DMS153 treated with DMSO at 0.1 percent for 48 hours (cell line): ENCODE results near the gene HIVEP2.

Experiments
- DNase-seq: peaks from one replicate; lab custom pipeline; 2025; ENCODE audit not compliant: unreplicated experiment; lab: John Stamatoyannopoulos, UW

The HIVEP2 gene

GRCh38 chr6:142918339-142919042 is 26.5 kb downstream of the HIVEP2 start:
- DNase-seq, result no peak

GRCh38 chr6:142916881-142917280 is 28.1 kb downstream of the HIVEP2 start:
- no peak for DNase-seq

DNA sequence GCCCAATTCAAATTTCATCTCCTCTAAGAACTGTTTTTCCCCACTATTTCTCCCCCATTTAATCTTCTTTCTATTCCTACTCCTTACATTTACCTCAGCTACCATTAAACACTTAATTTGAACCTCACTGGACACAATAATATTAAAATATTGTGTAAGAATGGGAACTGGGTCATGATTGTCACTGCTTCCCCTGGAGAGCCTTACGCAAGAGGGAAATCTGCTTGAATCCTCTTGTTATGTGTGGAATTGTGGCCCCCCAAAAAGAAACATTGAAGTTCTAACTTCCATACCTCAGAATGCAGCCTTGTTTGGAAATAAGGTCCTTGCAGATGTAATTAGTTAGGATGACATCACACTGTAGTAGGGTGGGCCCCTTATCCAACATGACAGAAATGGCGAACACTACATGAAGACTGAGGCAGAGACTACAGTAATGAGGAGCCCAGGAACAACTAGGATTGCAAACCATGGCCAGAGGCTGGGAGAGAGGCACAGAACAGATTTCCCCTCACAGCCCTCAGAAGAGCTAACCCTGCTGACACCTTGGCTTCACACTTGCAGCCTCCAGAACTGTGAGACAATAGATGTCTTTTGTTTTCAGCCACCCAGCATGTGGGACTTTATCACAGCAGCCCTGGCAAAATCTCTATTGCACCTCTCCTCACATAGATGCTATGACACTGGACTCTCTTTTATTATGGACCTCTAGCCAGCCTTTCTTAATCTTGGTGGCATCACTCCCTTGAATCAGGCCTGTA is 29.9 kb downstream of the HIVEP2 start:
- no peak for DNase-seq

DNA sequence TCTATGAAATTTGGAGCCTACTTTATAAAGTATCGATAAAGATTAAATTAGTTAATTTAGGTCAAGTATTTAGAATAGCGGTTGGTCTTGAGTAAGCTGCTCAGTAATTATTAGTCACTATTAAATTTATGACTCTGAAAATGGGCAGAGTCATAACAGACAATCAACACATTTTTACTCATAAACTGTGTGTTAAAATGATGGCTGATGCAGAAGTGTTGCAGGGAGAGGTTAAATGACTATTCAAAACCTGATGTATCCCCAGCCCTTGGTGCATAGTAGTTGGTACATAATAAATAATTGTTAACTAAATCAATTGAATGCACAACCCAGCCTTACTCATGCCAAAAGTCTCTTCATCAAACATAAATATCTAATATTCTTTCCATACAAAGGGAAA is 30.6 kb downstream of the HIVEP2 start:
- no peak for DNase-seq

DNA sequence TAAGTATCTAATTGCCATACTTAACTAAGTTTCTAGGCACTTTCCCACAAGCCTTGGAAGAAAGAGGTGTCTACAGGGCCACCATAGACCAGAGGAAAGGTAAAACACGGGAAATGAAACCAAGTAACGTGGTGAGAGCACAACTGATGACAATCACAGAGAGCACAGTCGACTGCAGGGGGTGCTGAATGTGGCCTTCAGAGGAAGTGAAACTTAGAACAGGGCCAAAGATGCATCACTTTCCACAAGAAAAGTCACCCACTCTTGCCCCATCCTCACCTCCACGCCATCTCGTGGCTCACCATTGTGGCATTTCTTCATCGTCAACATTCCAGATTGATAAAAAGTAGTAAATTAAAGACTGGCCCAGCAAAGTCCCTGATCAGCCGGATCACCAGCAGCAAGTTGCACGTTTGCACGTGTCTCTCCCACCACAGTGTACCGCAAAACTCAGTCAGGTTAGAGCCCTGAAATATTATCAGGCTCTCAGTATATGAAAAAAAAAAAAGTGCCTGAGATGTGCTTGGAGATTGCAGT is 31.4 kb downstream of the HIVEP2 start:
- no peak for DNase-seq

- DNase-seq, result no peak
Observed at GRCh38 chr6:142913036-142913510, 31.9 kb downstream of the HIVEP2 start.

DNA sequence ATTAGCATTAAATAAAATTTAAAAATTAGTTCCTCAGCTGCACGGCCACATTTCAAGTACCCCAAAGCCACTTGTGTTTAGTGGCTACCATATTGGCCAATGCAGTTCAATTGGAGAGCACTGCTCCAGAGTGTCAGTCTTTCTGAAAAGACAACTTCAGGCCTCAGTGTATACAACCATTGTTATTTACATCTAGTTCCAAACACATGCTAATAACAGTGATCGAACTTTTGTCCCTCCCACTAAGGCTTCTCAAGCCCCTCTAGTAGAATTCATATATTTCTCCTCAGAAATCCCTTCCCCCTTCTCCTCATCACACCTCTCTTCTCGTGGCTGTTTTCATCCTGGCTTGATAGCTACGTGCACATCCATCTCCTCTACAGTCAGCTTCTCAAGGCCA is 32.9 kb downstream of the HIVEP2 start:
- DNase-seq, result no peak

DNA sequence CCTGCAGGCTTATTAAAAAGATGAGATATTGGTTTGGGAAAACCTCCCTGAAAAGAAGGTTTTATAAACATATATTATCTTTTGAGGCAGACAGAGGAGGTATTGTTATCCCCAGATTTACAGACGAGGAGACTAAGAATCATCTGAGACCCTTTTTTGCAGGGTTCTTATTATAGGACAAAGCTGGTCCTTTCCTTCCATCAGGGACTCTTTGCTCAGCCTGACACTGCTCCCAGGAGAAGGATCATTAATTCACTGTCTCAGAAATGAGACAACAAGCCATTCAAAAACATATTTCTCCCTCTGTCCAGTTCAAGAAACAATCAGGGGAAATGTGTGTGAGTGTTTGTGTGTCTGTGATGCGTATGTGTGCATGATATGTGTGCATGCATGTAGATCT is 33.5 kb downstream of the HIVEP2 start:
- DNase-seq, result no peak

DNA sequence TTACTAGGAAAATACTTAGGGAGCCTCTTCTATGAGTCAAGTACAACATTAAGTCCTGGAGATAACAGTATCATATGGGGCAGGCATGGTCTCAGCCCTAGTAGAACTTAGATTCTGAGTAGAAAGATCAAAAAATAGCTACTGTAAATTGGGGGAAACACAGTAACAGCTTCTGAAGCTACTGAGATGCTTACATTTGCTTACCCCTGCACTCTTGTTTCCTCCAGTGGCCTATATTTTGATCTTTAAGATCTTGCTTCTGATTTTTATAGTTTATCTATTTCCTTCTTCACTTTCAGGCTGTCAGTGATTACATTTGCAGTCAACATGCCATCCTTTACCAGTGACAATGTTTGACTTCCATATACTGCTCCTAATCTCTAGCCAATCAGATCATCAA is 35.3 kb downstream of the HIVEP2 start:
- no peak for DNase-seq

DNA sequence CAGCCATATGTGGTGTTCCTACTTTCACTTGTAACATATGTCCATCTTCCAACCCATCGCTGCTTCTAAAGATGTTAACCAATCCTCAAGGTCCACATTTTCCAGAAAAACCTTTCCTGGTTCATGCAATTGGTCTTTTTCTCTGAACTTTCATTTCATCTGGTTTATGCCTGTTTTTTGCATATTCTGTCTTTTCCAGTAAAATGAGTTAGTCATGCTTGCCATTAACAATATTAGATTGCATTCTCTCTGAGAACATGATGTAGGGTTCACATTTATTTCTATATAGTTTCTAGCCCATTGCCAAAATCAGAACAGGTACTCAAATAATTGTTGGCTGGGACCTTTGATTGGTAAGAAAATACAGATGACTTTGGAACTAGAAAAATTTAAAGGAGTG is 36.7 kb downstream of the HIVEP2 start:
- DNase-seq, result no peak

DNA sequence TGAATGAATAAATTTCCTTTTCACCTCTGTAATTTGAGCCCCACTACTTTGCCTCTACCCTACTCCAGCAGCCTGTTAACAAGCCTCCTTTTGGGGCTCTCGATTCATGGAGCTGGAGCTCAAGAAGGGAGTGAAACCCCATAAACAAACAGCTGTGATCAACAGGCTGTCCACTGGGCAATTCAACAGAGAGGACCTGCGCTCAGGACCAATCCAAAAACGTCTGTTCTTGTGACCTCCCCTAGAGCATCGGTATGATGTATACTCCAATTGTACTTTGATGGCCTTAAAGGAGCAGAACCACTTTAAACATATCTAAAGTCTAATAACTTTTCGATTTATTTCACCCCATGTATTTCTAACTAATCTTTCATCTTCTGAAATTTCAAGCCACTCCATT is 37.4 kb downstream of the HIVEP2 start:
- DNase-seq, result no peak

DNA sequence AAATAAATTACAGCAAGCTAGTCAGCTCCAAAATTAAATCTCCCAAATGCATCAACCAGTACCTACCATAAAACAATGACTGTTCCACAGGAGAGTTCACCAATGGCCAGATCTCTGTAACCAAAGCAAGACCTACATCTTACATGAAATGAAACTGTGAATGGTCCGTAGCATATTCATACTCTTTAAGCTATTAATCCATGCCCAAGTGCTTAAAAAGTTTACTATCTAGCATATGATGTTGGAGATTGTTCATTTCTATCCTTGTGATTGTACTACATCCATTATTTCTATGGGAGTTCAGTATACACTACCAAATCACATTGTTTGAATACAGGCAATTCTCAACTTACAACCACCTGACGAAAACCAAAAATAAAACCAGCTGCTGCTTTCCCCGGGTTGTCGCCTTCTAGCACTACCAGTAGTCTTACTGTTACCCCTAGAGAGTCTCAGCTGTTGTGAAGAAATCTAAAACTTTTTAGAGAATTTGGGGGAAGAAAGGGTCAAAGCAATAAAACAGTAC is 38.0 kb downstream of the HIVEP2 start:
- no peak for DNase-seq

- DNase-seq, result no peak
Observed at GRCh38 chr6:142903812-142904211, 41.2 kb downstream of the HIVEP2 start.

GRCh38 chr6:142902636-142903053 is 42.3 kb downstream of the HIVEP2 start:
- peak; percentile 13 for DNase-seq

GRCh38 chr6:142901611-142902010 is 43.4 kb downstream of the HIVEP2 start:
- DNase-seq, result no peak

- DNase-seq, result no peak
Observed at GRCh38 chr6:142900227-142900971, 44.6 kb downstream of the HIVEP2 start.

DNA sequence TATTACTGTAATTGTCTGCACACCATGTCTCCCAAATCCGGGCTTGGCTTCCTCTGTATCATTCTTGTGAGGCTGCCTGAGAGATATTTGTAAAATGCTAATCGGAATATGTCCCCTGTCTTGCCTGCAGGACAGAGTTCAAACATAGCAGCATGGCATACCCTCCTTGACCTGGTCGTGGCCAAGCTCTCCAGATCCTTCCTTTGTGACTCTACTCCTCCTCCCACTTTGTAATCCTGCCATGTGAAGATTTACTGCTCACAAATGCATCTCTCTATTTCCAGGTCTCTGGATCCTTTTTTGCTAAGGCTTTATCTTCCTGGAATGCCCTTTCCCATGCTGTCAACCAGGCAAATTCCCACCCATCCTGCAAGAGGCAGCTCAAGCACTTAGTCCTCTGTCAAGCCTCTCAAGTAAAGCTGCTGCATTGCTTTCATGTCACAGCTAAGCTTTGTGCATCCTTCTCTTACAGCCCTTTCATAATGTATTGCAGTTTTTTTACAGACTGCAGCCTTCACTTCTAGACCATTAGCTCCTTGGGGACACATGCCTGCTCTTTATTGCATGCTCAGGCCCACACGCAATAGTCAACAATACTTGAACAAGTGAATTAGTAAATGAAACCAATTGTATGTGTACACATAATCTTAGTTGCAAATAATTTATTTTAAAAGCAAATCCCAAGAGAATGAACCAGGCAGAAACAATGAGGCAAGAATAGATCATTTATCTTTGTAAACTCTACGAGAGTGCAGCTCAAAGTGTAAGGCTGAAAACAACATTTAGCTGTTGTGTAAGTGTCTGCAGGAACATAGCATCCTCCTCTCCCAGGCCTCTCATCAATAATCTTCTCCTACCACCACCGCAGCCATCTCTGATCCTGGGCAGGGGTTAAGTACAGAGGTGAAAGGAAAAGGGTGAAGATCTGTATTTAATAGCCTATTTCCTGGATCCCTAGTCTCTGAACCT is 45.8 kb downstream of the HIVEP2 start:
- DNase-seq, result no peak

- DNase-seq, result no peak
Observed at GRCh38 chr6:142897659-142898058, 47.3 kb downstream of the HIVEP2 start.

DNA sequence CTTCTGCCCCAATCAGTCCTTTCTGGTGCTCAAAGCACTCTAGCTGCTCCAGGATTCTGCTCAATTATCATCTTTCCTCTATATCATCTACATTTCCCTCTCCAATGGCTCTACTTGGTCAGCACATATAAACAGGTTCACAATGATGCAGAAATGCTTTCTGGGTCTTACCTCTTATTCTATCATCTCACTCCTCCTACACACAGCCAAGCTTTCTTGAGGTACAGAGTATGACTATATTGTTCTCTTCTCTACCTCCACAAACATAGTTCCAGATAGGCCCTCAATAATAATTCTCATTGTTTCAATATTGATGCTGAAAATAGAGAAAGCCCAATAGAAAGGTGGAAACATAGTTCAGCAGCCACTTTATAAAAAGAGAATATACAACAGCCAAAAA is 48.2 kb downstream of the HIVEP2 start:
- DNase-seq, result no peak

GRCh38 chr6:142893088-142893487 is 51.9 kb downstream of the HIVEP2 start:
- no peak for DNase-seq
